Activated T-cell treated with anti-CD3 and anti-CD28 coated beads, Interleukin-2, amount 50 U/mL, for 4 hours (primary cell): Measurements from ENCODE around the gene CDH23. TPM values are rescaled to one million over a fixed set of nuclear protein-coding genes. Genes with fewer than 3 reads are reported as not detected.

Experiments
- ATAC-seq, 2 donors: fragments of 200-7000 bp; cut with Tn5 transposase; one replicate each; pipeline ENCODE4 v1.10.0; 2021
- DNase-seq: peaks from one replicate; pipeline ENCODE4 v3.0.0-alpha.2; 2020
- H3K27me3 Mint-ChIP-seq: one replicate; pipeline ENCODE4 v1.8.0; 2021; ENCODE audit warnings: low read depth, mixed read lengths
- H3K36me3 Mint-ChIP-seq: one replicate; pipeline ENCODE4 v1.8.0; 2022; ENCODE audit warnings: mixed read lengths; ENCODE audit not compliant: insufficient read depth
- H3K4me1 Mint-ChIP-seq: one replicate; pipeline ENCODE4 v1.8.0; 2021; ENCODE audit warnings: low read depth, mixed read lengths
- H3K4me3 Mint-ChIP-seq: one replicate; pipeline ENCODE4 v1.8.0; 2021; ENCODE audit warnings: mild to moderate bottlenecking, moderate library complexity, mixed read lengths
- H3K9me3 Mint-ChIP-seq: one replicate; pipeline ENCODE4 v1.8.0; 2021; ENCODE audit warnings: mixed read lengths
- total RNA-seq, 3 donors: library from RNA; stranded (reverse); gene quantifications; one replicate each; pipeline ENCODE4 v1.2.1, GENCODE V29; 2021

The CDH23 gene
- total RNA-seq, 3 donors from 2014 or later = 0.71 to 1.2 (median 1.1) TPM

GRCh38 chr10:71473671-71474599 lies 77.2 kb downstream of the CDH23 start:
- Mint-ChIP-seq H3K9me3 (no peaks in the 10 kb centered on the region), H3K27me3 (peaks cover 12% of the 10 kb centered on the region), H3K4me1 (peaks cover 2% of the 10 kb centered on the region), H3K4me3 (no peak overlapping the region), H3K36me3 (no peaks in the 10 kb centered on the region)
- ATAC-seq (no peak), DNase-seq (no peak)

GRCh38 chr10:71474702-71475242 lies 78.1 kb downstream of the CDH23 start:
- H3K4me1 Mint-ChIP-seq = peaks cover 2% of the 10 kb centered on the region
- ATAC-seq = no peak
- DNase-seq = no peak

DNA sequence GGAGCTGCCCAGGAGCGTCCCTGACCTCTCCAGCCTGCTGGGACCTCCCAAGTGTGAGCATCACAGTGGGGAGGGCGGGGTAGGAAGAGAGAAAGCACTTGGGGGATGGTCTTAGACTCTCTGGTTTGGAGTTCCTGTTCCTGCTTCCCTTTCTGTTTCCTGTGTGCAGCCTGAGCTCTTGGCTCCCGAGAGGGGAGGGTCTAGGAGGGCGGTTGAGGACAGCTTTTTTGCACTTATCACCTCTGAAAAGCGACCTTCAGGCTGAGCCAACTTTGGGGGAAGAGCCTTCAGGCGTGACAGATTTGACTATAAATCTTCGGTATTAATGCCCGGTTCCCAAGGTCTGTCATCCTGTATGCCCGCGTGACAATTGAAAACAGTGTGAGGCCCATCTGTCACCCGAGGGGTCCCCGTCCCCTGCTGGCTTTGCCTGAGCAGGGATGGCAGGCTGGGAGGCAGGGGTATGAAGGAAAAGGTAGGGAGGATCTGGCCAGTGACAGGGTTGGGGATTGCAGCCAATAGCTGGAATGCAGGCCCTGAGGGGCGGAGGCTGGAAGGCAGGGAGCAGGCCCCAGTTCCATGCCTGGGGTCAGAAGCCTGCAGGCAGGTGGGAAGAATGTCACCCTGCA lies 78.6 kb downstream of the CDH23 start:
- no peak for DNase-seq
- H3K9me3 Mint-ChIP-seq = no peaks in the 10 kb centered on the region
- H3K27me3 Mint-ChIP-seq = peaks cover 14% of the 10 kb centered on the region
- ATAC-seq = no peak
- no peaks in the 10 kb centered on the region for H3K36me3 Mint-ChIP-seq
- H3K4me3 Mint-ChIP-seq = no peak overlapping the region
- peaks cover 2% of the 10 kb centered on the region for H3K4me1 Mint-ChIP-seq

More at GRCh38 chr10:71474702-71475242, 78.1 kb downstream of the CDH23 start:
- H3K9me3 Mint-ChIP-seq = no peaks in the 10 kb centered on the region
- no peaks in the 10 kb centered on the region for H3K36me3 Mint-ChIP-seq
- peaks cover 12% of the 10 kb centered on the region for H3K27me3 Mint-ChIP-seq
- no peak overlapping the region for H3K4me3 Mint-ChIP-seq

- Mint-ChIP-seq H3K36me3 (no peaks in the 10 kb centered on the region), H3K4me3 (no peak overlapping the region), H3K27me3 (peaks cover 20% of the 10 kb centered on the region), H3K4me1 (peaks cover 2% of the 10 kb centered on the region), H3K9me3 (no peaks in the 10 kb centered on the region)
- no peak for ATAC-seq
- no peak for DNase-seq
These were observed 79.7 kb downstream of the CDH23 start for GRCh38 chr10:71476228-71477011.

DNA sequence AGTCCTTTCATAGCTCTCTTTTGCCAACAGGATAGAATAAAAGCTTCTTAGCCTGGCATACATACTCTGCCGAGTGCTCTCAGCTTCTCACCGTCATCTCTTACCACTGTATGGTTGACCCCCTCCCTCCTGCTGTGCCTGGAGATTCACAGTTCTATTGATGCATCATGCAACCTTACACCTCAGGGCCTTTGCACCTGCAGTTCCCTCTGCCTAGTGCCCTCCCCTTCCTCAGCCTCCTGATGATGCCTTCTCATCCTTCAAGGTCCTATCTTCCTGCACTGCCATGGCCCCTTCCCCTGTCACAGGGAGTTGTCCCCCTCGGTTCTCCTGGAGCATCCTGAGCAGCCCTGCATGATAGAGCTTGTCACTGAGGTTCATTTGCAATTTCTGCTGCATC lies 81.5 kb downstream of the CDH23 start:
- H3K36me3 Mint-ChIP-seq = no peaks in the 10 kb centered on the region
- ATAC-seq (no peak), DNase-seq (no peak)
- H3K27me3 Mint-ChIP-seq = peaks cover 23% of the 10 kb centered on the region
- H3K9me3 Mint-ChIP-seq = no peaks in the 10 kb centered on the region
- H3K4me1 Mint-ChIP-seq = peaks cover 2% of the 10 kb centered on the region
- H3K4me3 Mint-ChIP-seq = no peak overlapping the region

DNA sequence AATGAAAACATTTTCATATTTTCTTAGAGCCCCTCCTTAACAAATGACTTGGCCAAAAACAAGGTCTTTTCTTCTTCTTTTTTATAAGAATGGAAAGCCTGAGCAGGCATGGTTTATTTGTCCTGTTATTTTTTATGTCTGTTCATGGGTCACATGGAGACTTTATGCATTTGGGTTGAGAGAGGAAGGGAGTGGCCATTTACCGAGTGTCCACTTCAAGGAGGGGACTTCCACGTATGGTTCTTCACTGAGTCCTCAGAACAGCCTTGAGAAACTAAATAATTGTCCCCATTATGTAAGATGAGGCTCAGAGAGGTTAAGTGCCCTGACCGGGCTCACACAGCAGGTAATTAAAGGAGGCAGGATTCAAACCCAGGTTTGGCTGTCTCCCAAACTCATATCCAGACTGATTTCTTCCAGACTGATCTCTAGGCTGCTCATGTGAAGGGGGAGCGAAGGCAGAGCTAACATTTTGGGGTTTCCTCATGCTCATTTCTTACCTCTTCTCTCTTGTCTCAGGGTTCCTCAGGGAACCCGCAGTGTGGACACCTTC lies 82.2 kb downstream of the CDH23 start:
- Mint-ChIP-seq H3K36me3 (no peaks in the 10 kb centered on the region), H3K4me3 (no peak overlapping the region)

GRCh38 chr10:71479831-71480230 lies 83.1 kb downstream of the CDH23 start:
- Mint-ChIP-seq H3K27me3 (peaks cover 19% of the 10 kb centered on the region), H3K36me3 (no peaks in the 10 kb centered on the region), H3K4me1 (peaks cover 1% of the 10 kb centered on the region), H3K9me3 (no peaks in the 10 kb centered on the region), H3K4me3 (no peak overlapping the region)
- no peak for ATAC-seq
- no peak for DNase-seq

More for the DNA sequence above, 82.2 kb downstream of the CDH23 start:
- peaks cover 23% of the 10 kb centered on the region for H3K27me3 Mint-ChIP-seq
- ATAC-seq = no peak
- DNase-seq = no peak
- peaks cover 2% of the 10 kb centered on the region for H3K4me1 Mint-ChIP-seq
- no peaks in the 10 kb centered on the region for H3K9me3 Mint-ChIP-seq

DNA sequence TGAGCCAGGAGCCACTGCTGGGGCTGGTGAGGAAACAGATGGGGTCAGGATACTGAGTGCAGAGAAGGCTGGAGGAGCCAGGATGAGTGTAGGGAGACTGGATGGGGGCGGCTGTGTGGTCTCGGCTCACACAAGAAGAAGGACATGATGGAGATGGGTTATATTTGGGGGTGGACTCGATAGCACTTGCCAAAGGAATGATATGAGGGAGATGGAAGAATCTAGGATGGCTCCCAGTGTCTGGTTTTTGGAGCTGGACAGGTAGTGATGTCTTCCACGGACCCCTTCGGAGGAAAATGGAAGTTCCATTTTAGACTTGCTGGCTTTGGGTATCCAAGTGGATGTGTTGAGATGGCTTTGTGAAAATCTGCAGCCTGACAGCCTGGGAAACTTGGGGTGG lies 83.9 kb downstream of the CDH23 start:
- Mint-ChIP-seq H3K36me3 (no peaks in the 10 kb centered on the region), H3K27me3 (peaks cover 17% of the 10 kb centered on the region), H3K4me3 (no peak overlapping the region), H3K9me3 (no peaks in the 10 kb centered on the region), H3K4me1 (no peaks in the 10 kb centered on the region)
- DNase-seq = no peak
- no peak for ATAC-seq

DNA sequence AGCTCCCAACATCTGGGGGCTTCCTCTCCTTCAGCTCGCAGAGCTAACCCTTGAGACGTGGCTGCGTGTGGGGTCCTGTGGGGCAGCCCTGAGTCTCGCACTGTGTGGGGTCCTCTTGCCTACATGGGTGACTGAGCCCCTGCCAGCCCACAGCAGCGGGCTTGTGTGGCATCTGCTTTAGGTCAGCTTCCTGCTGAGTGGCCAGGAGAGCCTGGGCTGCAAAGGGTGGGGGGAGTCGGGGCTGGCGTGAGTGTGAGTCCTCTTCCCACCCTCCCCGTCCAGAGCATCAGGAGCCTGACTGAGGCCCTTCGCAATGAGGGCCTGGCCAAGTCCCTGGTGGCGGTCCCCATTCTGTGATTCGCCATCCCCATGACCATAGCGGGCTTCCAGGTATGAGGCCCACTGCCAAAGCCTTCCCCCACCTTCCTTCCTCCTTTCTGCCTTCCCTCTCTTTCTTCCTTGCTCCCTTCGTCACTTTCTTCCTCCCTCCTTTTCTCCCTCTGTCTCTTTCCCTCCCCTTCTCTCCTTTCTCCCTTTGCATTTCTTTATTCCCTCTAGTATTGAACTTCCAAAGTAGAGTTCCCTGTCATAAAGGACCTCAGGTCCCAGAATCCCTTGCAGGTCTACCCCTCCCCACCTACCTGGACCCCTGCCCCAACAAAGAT lies 85.2 kb downstream of the CDH23 start:
- H3K4me3 Mint-ChIP-seq = no peak overlapping the region
- peaks cover 17% of the 10 kb centered on the region for H3K27me3 Mint-ChIP-seq
- DNase-seq (no peak), ATAC-seq (no peak)
- H3K36me3 Mint-ChIP-seq = no peaks in the 10 kb centered on the region
- H3K4me1 Mint-ChIP-seq = no peaks in the 10 kb centered on the region
- no peaks in the 10 kb centered on the region for H3K9me3 Mint-ChIP-seq

GRCh38 chr10:71482620-71483019 lies 85.9 kb downstream of the CDH23 start:
- no peaks in the 10 kb centered on the region for H3K9me3 Mint-ChIP-seq
- peaks cover 17% of the 10 kb centered on the region for H3K27me3 Mint-ChIP-seq
- H3K4me1 Mint-ChIP-seq = no peaks in the 10 kb centered on the region
- ATAC-seq (no peak), DNase-seq (no peak)
- no peaks in the 10 kb centered on the region for H3K36me3 Mint-ChIP-seq
- no peak overlapping the region for H3K4me3 Mint-ChIP-seq

DNA sequence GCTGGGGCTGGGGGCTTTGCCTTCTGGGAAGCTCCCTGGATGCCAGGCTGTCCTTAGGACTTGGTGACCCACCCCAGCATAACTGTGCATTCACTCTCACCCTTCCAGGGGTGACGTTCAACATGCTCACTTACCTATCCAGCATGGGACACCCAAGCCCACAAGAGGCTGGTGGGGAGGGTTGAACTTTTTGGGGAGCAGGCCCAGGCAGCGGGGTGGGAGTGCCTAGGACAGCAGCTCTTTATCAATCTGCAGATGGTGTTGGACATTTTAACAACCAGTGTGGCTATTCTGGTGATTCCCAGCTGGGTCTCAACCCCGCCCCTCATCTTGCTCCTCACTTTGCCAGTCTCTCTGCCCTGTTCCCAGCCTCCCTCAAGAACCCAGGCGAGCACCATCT lies 86.4 kb downstream of the CDH23 start:
- Mint-ChIP-seq H3K9me3 (no peaks in the 10 kb centered on the region), H3K4me3 (no peak overlapping the region), H3K4me1 (no peaks in the 10 kb centered on the region), H3K27me3 (peaks cover 16% of the 10 kb centered on the region), H3K36me3 (no peaks in the 10 kb centered on the region)
- DNase-seq (no peak), ATAC-seq (no peak)

DNA sequence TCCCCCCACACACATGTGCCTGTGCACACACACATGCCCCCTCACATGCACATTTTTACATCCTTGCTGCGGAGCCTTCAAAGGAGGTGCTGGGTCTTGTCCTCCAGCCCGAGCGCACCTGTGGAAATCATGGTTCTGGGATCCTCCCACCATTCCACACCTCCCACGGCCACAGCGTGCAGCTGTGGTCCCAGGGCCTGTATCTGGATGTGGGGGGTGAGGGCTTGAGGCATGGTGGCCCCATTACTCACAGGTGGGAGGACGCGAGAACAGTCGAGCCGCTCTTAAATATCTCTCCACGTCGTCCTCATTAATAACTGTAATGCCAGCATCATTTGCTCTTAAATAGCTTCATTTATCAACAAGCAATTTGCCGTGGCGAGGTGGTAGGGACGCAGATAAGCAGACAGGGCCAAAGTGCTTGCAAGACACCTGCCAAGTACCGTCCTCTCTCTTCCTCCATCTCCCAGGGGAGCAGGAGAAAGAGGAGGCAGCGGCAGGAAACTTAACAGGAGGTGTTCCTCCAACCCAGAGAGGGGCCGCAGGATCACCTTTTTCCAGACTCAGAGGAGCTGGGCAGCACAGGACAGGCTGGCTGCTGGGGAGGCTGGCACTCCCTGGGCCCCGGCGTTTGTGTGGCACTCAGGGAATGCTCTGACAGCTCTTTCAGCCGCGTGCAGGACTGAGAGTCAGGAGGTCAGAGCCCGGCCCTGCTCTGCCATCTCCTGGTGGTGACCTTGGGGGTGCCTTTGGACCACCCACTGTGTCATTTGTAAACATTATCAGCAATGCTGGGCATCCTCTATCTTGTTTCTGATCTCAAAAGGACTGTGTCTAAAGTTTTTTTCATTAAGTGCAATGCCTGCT lies 87.4 kb downstream of the CDH23 start:
- Mint-ChIP-seq H3K9me3 (peaks cover 9% of the 10 kb centered on the region), H3K4me3 (no peak overlapping the region), H3K27me3 (peaks cover 11% of the 10 kb centered on the region), H3K4me1 (no peaks in the 10 kb centered on the region), H3K36me3 (peaks cover under 1% of the 10 kb centered on the region)
- no peak for DNase-seq
- no peak for ATAC-seq
